NCI-H460 (cell line): ENCODE measurements around the gene ABCE1. TPM values are rescaled to one million over a fixed set of nuclear protein-coding genes. Genes with fewer than 3 reads are reported as not detected.
"Not testable (repeated sequence)": the region's sequence is repeated elsewhere in the genome, so short reads cannot be mapped to it uniquely, and the experiment has no call there.

ENCODE experiments used
- DNase-seq: peaks from one replicate; pipeline ENCODE4 v3.0.0-alpha.2; 2016; ENCODE audit warnings: low read depth; ENCODE audit errors: extremely low read depth
- total RNA-seq: library from RNA; depleted of rRNA; stranded (reverse); fragments of >200 nt; shearing (Covaris generic); gene quantifications from 2 replicates; pipeline ENCODE4 v1.2.3, GENCODE V29; 2014

Gene ABCE1
- total RNA-seq, 1 experiment from 2014 or later: 185 TPM

GRCh38 chr4:145101091-145101490, 3.0 kb downstream of the ABCE1 start:
- DNase-seq: no peak

DNA sequence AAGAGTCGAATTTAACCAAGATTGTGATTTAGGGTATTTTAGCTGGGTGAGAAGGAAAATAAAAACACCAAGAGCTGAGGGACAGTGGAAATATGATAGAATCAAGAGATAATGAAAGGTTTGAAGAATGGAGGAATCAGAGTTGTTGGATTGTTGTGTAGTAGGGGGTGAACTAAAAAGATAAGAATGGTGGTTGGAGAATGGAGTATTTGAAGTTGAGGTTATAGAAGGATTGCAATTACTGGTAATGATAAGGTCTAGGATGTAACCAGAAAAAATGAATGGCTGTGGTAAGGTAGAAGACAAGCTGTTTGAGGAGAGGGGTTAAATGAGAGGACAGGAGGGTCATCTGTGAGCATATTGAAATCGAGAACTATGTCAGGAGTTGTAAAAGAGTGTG, 4.5 kb downstream of the ABCE1 start:
- no peak for DNase-seq

GRCh38 chr4:145103496-145103895, 5.4 kb downstream of the ABCE1 start:
- DNase-seq: no peak

DNA sequence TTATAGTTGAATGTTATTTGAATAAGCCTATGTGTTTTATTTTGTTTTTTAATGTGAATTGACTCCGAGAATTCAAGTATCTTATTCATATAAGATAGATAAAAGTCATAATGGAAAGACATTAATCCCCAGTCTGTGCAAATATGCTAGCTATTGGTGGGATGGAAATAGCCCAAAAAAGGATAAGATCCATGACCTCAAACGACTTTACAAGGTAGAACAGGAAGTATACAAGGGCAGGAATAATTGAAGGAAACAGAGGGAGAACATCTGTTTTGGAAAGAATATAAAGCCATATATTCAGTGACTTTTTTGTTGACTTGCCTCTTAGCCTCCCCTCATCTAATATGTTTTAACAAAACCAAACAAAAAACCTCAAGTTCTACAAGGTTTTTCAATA, 9.0 kb downstream of the ABCE1 start:
- no peak for DNase-seq

GRCh38 chr4:145108128-145108527, 10.0 kb downstream of the ABCE1 start:
- DNase-seq: no peak

DNA sequence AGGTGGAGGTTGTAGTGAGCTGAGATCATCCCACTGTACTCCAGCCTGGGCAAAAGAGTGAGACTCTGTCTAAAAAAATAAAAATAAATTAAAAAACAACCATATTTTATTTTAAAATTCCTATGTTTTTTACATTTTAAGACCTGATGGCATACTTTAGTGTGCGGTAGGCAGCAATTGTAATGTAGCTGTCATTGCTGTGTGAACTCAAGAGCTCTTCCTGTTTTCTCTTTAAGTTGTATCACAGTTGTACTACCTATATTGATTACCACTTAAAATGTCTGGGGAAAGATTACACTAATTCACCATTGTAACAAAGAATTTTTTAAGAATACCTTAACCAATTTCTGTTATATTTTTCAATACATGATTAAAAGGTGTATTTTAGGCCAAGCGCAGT, 27.3 kb downstream of the ABCE1 start:
- DNase-seq: no peak

- no peak for DNase-seq
Observed at GRCh38 chr4:145130130-145130529, 32.0 kb downstream of the ABCE1 start.

GRCh38 chr4:145130788-145131399, 32.8 kb downstream of the ABCE1 start:
- no peak for DNase-seq

- DNase-seq: no peak
Observed at GRCh38 chr4:145131848-145132247, 33.7 kb downstream of the ABCE1 start.

- DNase-seq: no peak
Observed at GRCh38 chr4:145132511-145133098, 34.5 kb downstream of the ABCE1 start.

DNA sequence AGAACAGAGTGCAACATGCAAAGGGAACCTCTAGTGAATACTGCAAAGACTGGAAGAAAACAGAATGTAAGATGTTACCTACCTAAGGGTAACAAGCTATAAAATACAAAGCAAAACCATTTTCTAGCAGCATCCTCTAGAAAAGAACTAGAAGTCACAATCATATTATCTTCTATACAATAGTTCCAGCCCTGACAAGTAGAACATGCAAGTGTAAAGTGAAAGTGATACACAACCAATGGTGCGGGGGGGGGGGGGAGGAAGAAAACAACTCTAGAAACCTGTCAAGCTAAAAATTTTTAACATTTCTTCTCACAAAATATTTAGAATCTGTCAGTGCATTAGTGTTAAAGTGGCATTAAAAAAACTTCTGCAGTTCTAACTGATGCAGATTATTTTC, 38.1 kb downstream of the ABCE1 start:
- not testable (repeated sequence) for DNase-seq

DNA sequence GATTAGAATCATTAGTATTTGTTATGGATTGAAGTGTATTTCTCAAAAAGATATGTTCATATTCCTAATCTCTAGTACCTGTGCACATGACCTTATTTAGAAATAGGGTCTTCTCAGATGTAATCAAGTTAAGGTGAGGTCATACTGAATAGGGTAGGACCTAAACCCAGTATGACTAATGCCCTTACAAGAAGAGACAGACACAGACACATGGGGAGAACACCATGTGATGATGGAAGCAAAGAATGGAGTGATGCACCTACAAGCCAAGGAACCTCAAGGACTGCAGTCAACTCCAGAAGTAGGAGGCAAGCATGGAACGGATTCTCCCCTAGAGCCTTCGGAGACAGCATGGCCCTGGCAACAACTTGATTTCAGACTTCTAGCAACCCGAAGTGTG, 50.9 kb downstream of the ABCE1 start:
- DNase-seq: no peak

- no peak for DNase-seq
Observed at GRCh38 chr4:145153181-145153903, 55.2 kb downstream of the ABCE1 start.

DNA sequence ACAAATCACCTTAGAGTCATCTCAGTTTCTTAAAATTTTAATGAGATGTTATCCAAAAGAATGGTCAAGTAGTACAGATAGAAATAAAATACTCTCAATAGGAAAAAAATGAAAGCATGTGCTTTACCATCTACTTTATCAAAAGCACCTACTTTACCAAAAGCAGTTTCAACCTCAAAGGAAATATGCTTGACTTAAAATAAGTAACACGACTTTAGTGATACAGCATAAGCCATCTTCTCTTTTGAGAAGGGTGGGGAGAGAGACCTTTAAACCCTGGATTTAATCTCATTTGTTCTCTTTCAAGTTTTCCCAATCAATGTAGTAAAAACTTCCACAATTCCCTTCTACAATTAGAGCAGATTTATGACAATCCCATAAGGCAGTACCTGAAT, 55.8 kb downstream of the ABCE1 start:
- DNase-seq: no peak

DNA sequence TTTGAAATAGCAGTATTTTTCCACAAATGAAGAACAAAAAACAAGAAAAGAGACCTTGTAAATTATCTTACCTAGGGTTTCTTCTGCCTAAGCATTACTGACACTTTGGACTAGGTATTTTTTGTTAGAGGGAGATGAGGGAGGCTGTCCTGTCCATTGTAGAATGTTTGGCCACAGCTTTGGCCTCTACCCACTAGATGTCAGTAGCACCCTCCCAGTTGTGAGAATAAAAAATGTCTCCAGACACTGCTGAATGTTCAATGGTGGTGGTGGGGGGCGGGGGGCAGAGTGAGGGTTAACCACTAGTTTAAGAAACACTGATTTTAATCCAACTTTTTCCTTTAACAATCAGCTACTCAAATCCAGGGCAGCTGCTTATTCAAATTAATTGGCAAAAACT, 56.5 kb downstream of the ABCE1 start:
- DNase-seq: peak; percentile 20

- no peak for DNase-seq
Observed at GRCh38 chr4:145155268-145155870, 57.3 kb downstream of the ABCE1 start.

GRCh38 chr4:145156986-145157385, 58.9 kb downstream of the ABCE1 start:
- DNase-seq: no peak

DNA sequence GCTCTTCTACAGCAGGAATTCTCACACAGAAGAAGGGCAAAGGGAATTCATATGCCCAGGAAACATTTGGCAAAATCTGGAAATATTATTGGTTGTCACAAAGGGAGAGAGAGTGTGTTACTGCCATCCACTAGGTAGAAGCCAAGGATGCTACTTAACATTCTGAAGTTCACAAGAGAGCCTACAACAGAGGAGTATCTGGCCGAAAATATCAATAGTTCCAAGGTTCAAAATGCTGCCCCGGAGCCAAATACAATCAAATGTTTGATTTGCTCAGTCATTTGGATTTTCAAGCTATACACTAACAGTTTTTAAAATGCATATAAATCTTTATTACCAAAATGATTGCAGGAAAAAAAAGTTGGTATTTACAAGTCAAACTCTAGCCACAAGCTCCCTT, 63.4 kb downstream of the ABCE1 start:
- DNase-seq: no peak

GRCh38 chr4:145167887-145168286, 69.8 kb downstream of the ABCE1 start:
- DNase-seq: no peak

GRCh38 chr4:145168581-145169187, 70.6 kb downstream of the ABCE1 start:
- no peak for DNase-seq

DNA sequence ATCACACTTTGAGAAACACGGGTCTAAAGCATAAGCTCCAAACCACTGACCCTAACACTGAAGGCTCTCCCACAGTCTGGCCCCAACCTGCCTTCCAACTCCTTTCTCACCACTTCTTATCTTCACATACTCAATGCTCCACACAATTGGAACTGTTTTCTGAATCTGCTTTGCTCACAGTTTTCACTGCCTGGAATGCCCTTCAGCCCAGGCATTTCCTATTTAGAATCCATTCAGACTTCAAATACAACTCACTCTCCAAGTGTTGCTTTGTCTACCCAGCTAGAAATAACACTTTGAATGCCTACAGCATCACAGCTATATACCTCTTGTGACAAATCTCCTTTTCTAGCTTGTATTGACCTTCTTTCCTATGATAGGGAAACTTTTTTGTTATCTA, 72.1 kb downstream of the ABCE1 start:
- DNase-seq: no peak
